GM12801 (cell line): ENCODE data around the gene MAST2.

Experiments used
- CTCF ChIP-seq: IDR thresholded peaks from one replicate; pipeline ENCODE4 v1.5.1; 2011; ENCODE audit warnings: control low read depth; ENCODE audit not compliant: insufficient read length; ENCODE audit errors: extremely low read depth

MAST2 gene

GRCh38 chr1:46043458-46044017, 240.1 kb downstream of the MAST2 start:
- no peak for TF ChIP-seq CTCF

GRCh38 chr1:46044116-46044515, 240.7 kb downstream of the MAST2 start:
- TF ChIP-seq CTCF, result no peak

DNA sequence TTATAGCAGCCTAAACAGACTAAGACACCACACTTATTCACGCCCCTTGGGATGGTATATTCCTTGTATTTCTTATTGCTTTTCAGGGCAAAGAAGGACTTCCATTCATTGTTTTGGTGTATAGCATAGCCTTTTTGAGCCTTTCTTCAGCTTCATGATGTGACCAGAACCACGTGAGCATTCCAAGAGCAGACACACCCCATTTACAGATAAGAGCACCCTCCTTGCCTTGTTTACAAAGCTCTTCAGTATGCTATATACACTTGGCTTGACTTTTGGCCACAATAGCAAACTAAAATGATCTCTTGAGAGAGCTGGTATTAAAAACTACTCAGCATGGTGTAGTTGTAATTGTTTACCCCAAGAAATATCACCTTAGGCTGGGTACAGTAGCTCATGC, 250.3 kb downstream of the MAST2 start:
- TF ChIP-seq CTCF, result no peak

DNA sequence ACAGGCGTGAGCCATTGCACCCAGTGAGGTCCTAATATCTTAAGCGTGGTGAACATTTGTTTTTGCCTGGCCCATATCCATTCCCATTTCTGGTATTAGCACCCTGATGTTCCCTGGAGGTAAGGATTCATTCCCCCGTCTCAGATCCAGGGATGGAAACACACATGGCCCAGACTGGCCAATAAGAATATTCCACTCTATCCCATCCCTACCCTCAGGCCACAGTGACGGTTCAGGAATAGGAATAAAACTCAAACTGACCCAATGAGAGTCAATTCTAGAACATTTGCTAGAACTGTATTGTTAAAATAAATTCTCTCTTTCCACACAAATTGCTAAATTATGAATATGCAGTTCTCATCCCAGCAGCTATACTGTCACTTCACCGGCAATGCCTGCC, 252.9 kb downstream of the MAST2 start:
- no peak for TF ChIP-seq CTCF

GRCh38 chr1:46057781-46058180, 254.4 kb downstream of the MAST2 start:
- no peak for TF ChIP-seq CTCF

DNA sequence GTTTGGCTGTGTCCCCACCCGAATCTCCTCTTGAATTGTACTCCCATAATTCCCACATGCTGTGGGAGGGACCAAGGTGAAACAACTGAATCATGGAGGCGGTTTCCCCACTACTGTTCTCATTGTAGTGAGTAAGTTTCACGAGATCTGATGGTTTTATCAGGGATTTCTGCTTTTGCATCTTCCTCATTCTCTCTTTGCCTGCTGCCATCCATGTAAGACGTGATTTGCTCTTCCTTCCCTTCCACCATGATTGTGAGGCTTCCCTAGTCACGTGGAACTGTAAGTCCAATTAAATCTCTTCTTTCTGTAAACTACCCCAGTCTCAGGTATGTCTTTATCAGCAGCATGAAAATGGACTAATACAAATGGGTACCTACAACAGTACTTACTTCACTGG, 255.5 kb downstream of the MAST2 start:
- no peak for TF ChIP-seq CTCF

GRCh38 chr1:46061146-46061545, 257.7 kb downstream of the MAST2 start:
- no peak for TF ChIP-seq CTCF

DNA sequence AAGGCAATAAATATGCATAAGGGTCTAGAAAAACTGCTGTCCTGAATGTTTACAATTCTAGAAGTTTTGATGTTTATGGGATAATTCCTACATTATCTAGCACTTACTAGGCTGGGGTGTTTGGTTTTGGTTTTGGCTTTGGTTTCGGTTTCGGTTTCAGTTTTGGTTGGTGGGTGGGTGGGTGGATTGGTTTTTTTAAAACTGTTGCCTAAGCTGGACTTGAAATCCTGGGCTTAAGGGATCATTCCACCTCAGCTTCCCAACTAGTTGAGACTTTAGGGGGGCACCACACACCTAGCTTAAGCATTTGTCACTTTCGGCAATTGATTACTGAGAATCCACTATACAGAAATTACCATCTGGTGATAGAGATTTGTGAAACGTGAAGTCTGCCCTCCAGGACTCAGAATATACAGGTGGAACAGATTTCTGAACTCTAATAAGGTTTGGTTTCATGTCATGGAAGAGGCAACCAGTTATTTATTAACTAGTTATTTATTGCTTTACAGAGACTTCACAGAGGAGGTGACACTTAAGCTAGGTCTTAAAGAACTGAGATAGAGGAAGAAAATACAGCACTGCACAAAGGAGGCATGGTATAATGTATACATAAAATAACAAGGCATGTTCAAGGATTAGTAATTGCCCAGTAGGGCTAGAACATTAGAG, 259.4 kb downstream of the MAST2 start:
- no peak for TF ChIP-seq CTCF
